ENCODE measurements around the gene RIMS4.

GRCh38 chr20:44773070-44773829, 37.1 kb downstream of the RIMS4 start:
- TF ChIP-seq POLR2A (IDR thresholded peaks at IDR 0.05) (no peak), CTCF (IDR thresholded peaks at IDR 0.05) (no peak)

Data from prostate gland (tissue), 2 donors.